ENCODE results near the gene TMEM238L.

GRCh38 chr17:10775740-10776356 lies 28.1 kb downstream of the TMEM238L start:
- TF ChIP-seq CTCF (IDR thresholded peaks at IDR 0.05 in 4 of 5, conservative IDR thresholded peaks at IDR 0.05 in 1 of 5) (no peak), POLR2A (IDR thresholded peaks at IDR 0.05) (no peak)

Data from gastrocnemius medialis (tissue), 4 donors.